ENCODE results near the gene NPBWR2. TPM values are rescaled to one million over a fixed set of nuclear protein-coding genes. Genes with fewer than 3 reads are reported as not detected.
A peak's percentile ranks its signal among the peaks of the same experiment; 100 is the strongest.

The NPBWR2 gene
- total RNA-seq, 1 donor from 2014 or later, result not detected

DNA sequence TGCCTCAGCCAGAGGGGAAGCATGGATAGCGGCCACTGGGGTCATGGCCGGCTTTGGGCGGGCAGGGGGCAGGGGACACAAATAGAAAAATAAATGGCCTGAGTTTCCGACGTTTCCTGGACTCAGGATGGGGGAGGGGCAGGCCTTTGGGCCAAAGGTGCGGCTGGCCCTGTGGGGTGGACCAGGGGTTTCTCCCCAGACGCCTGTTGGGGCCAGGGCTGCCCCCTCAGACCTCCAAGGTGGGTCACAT, 50.8 kb downstream of the NPBWR2 start:
- DNase-seq, result no peak
- Histone ChIP-seq H3K4me3 (peak overlapping the region; percentile 32), H3K4me1 (peaks cover 14% of the 10 kb centered on the region), H3K27me3 (peaks cover 15% of the 10 kb centered on the region), H3K27ac (peak overlapping the region; percentile 52), H3K36me3 (no peaks in the 10 kb centered on the region), H3K9me3 (no peaks in the 10 kb centered on the region)
- intact Hi-C loops (cut with DNase I), result no loop called here
- TF ChIP-seq, protein P1, sequence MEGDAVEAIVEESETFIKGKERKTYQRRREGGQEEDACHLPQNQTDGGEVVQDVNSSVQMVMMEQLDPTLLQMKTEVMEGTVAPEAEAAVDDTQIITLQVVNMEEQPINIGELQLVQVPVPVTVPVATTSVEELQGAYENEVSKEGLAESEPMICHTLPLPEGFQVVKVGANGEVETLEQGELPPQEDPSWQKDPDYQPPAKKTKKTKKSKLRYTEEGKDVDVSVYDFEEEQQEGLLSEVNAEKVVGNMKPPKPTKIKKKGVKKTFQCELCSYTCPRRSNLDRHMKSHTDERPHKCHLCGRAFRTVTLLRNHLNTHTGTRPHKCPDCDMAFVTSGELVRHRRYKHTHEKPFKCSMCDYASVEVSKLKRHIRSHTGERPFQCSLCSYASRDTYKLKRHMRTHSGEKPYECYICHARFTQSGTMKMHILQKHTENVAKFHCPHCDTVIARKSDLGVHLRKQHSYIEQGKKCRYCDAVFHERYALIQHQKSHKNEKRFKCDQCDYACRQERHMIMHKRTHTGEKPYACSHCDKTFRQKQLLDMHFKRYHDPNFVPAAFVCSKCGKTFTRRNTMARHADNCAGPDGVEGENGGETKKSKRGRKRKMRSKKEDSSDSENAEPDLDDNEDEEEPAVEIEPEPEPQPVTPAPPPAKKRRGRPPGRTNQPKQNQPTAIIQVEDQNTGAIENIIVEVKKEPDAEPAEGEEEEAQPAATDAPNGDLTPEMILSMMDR (IDR thresholded peaks at IDR 0.05), result no peak
- ATAC-seq, result no peak

DNA sequence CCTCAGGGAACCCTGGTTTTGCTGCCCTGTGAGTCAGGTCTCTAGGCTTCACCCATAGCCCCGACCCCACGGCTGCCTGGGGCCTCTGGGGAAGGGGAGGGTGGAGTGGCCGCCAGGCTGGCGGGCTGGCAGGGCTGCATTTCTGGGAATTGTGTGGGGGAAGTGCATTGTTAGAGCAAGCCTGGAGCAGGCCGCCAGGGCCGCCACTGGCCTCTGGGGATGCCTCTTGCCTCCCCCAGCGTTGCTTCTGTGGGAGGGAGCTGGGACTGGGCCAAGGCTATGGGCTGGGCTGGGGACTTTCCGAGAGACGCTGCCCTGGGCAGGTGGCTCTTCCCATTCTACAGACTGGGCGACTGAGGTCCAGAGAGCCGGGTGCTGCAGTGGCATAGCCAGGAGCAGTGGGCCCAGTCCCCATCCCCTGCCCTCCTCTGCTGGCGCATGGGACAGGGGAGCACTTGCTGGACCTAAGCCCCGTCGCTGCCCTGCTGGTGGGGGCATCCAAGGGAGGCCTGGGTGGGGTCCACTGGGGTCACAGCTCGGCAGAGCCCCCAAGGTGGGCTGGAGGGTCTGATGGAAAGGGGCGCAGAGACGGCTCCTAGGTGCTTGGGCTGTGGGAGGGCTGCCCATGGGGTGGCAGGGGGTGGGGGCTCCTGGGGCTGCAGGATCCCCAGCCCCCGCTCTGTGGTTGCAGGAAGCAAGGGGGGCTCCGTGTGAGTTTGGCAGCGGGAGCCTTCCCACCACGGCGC, 51.3 kb downstream of the NPBWR2 start:
- H3K27ac ChIP-seq, result peak overlapping the region; percentile 75
- H3K36me3 ChIP-seq, result no peaks in the 10 kb centered on the region
- no peak for DNase-seq
- no peaks in the 10 kb centered on the region for H3K9me3 ChIP-seq
- TF ChIP-seq, protein P1 (IDR thresholded peaks at IDR 0.05), result no peak
- ATAC-seq, result peak; percentile 5
- intact Hi-C loops (cut with DNase I), result no loop called here
- peaks cover 14% of the 10 kb centered on the region for H3K4me1 ChIP-seq
- peaks cover 19% of the 10 kb centered on the region for H3K27me3 ChIP-seq
- peak overlapping the region; percentile 32 for H3K4me3 ChIP-seq

GRCh38 chr20:64055396-64055892, 51.9 kb downstream of the NPBWR2 start:
- peaks cover 14% of the 10 kb centered on the region for H3K4me1 ChIP-seq
- H3K27me3 ChIP-seq, result peaks cover 25% of the 10 kb centered on the region
- H3K36me3 ChIP-seq, result no peaks in the 10 kb centered on the region
- no peak for DNase-seq
- intact Hi-C loops (cut with DNase I), result no loop called here
- H3K27ac ChIP-seq, result peak overlapping the region; percentile 75
- H3K9me3 ChIP-seq, result no peaks in the 10 kb centered on the region
- no peak for ATAC-seq
- H3K4me3 ChIP-seq, result no peak overlapping the region
- TF ChIP-seq, protein P1 (IDR thresholded peaks at IDR 0.05), result no peak

GRCh38 chr20:64053841-64054661, 53.3 kb downstream of the NPBWR2 start:
- Histone ChIP-seq H3K4me3 (peak overlapping the region; percentile 14), H3K4me1 (peaks cover 20% of the 10 kb centered on the region), H3K27ac (peak overlapping the region; percentile 76), H3K27me3 (peaks cover 35% of the 10 kb centered on the region), H3K9me3 (no peaks in the 10 kb centered on the region), H3K36me3 (no peaks in the 10 kb centered on the region)
- DNase-seq (no peak), ATAC-seq (peak; percentile 37)
- TF ChIP-seq, protein P1 (IDR thresholded peaks at IDR 0.05), result no peak
- intact Hi-C loops (cut with DNase I), result no loop called here

Small RNA genes within 50 kb of the gene (microRNA-seq; reads per million reads assigned to microRNA genes)
- 0.66 reads per million for gene MIR6813 (ENCODE audit: borderline microRNAs expressed)

Other genes with a start within 250 kb of the NPBWR2 start
- gene ABHD16B, start 246.1 kb downstream of the NPBWR2 start, total RNA-seq, result not detected
- 81.5 TPM for gene TPD52L2, start 242.3 kb downstream of the NPBWR2 start, total RNA-seq
- 49.8 TPM for gene DNAJC5, start 212.4 kb downstream of the NPBWR2 start, total RNA-seq
- gene UCKL1, start 151.1 kb downstream of the NPBWR2 start, total RNA-seq, result 38.9 TPM
- gene ZNF512B, start 137.6 kb downstream of the NPBWR2 start, total RNA-seq, result 17.6 TPM
- 4.3 TPM for gene SAMD10, start 127.9 kb downstream of the NPBWR2 start, total RNA-seq
- gene PRPF6, start 126.4 kb downstream of the NPBWR2 start, total RNA-seq, result 58.9 TPM
- gene C20orf204, start 71.4 kb downstream of the NPBWR2 start, total RNA-seq, result 1.9 TPM
- 135 TPM for gene SOX18, start 57.9 kb downstream of the NPBWR2 start, total RNA-seq
- 40.2 TPM for gene TCEA2, start 44.4 kb downstream of the NPBWR2 start, total RNA-seq
- gene RGS19, start 28.0 kb downstream of the NPBWR2 start, total RNA-seq, result 40.8 TPM
- gene OPRL1, start 27.5 kb downstream of the NPBWR2 start, total RNA-seq, result 1.9 TPM
- not detected for gene LKAAEAR1, start 23.2 kb downstream of the NPBWR2 start, total RNA-seq
- 0.12 TPM for gene MYT1, start 56.9 kb upstream of the NPBWR2 start, total RNA-seq
- 58.8 TPM for gene PCMTD2, start 148.2 kb upstream of the NPBWR2 start, total RNA-seq

All from upper lobe of right lung (tissue), 1 donor.